ENCODE measurements around the gene AFF3. TPM values are rescaled to one million over a fixed set of nuclear protein-coding genes. Genes with fewer than 3 reads are reported as not detected.

AFF3 gene
- total RNA-seq, 1 donor from 2014 or later, result 7.3 TPM

DNA sequence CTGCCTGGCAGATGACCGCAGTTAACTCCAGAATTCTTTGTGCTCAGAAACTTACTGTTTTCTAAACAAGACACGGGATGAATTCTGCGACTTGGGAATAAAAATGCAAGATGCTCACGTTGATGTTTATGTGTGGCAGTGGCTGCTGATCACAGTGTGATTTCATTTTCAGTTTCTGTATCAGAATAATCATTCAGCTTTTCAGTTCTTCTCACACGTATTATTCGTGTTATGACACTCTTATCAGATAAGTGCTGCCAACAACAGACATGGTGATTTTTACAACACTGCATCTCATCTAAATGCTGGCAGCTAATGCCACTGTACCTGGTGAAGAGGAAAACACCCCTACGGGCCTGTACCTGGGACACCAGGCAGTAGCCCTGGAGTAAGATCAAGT lies 379.7 kb downstream of the AFF3 start:
- Mint-ChIP-seq H3K36me3 (ENCODE audit: insufficient read depth) (no peaks in the 10 kb centered on the region), H3K4me1 (ENCODE audit: low read depth) (peaks cover 8% of the 10 kb centered on the region), H3K4me3 (ENCODE audit: low read depth) (no peak overlapping the region), H3K27ac (no peak overlapping the region), H3K27me3 (peaks cover 3% of the 10 kb centered on the region), H3K9me3 (ENCODE audit: low read depth) (peaks cover 2% of the 10 kb centered on the region)
- DNase-seq (ENCODE audit: low spot score, unreplicated experiment), result no peak
- TF ChIP-seq, protein P1, sequence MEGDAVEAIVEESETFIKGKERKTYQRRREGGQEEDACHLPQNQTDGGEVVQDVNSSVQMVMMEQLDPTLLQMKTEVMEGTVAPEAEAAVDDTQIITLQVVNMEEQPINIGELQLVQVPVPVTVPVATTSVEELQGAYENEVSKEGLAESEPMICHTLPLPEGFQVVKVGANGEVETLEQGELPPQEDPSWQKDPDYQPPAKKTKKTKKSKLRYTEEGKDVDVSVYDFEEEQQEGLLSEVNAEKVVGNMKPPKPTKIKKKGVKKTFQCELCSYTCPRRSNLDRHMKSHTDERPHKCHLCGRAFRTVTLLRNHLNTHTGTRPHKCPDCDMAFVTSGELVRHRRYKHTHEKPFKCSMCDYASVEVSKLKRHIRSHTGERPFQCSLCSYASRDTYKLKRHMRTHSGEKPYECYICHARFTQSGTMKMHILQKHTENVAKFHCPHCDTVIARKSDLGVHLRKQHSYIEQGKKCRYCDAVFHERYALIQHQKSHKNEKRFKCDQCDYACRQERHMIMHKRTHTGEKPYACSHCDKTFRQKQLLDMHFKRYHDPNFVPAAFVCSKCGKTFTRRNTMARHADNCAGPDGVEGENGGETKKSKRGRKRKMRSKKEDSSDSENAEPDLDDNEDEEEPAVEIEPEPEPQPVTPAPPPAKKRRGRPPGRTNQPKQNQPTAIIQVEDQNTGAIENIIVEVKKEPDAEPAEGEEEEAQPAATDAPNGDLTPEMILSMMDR (IDR thresholded peaks at IDR 0.05; ENCODE audit: unreplicated experiment), result no peak

DNA sequence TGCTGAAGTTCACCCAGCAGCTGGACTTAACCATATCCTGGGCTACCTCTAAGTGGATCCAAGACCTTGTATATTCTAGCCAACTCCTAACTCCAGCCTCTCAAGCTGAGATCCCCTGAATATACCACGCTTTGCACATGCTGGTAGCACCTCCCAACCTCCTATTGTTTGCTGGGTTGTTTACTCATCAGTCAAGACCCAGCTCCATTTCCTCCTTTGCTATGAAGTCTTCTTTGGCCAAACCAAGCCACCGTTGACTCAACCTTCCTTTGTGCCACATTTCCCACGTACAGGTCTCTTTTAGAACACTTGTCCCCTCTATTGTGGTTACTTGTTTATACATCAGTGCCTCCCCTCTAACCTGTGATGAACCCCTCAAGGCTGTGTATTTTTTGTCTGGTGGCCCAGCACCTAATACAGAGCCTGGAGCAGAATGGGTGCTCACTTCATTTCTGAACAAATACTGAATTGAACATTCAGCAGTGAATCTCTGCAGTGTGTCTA lies 384.7 kb downstream of the AFF3 start:
- Mint-ChIP-seq H3K27me3 (peaks cover 3% of the 10 kb centered on the region), H3K4me3 (ENCODE audit: low read depth) (no peak overlapping the region), H3K36me3 (ENCODE audit: insufficient read depth) (no peaks in the 10 kb centered on the region), H3K27ac (no peak overlapping the region), H3K4me1 (ENCODE audit: low read depth) (peaks cover 2% of the 10 kb centered on the region), H3K9me3 (ENCODE audit: low read depth) (no peaks in the 10 kb centered on the region)
- DNase-seq (ENCODE audit: low spot score, unreplicated experiment), result no peak
- TF ChIP-seq, protein P1 (IDR thresholded peaks at IDR 0.05; ENCODE audit: unreplicated experiment), result no peak

DNA sequence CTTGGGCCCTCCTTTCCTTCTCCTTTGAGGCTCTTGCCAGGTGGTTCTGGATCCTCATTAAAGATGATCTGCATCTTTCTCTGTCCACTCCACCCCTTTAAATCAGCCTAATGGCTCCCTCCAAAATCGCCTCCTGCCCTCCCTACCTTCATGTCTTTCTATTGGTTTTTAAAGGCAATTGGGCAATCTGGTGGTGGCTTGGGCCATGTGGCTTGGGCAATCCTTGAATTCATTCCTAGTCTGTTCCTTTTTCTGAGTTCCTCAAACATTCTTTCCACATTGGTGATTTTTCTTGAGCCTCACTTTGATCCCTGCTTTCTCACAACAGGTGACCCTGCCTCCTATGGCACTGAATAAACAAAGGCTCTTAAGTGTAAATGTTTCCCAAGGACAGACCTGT lies 386.3 kb downstream of the AFF3 start:
- TF ChIP-seq, protein P1 (IDR thresholded peaks at IDR 0.05; ENCODE audit: unreplicated experiment), result no peak
- Mint-ChIP-seq H3K4me1 (ENCODE audit: low read depth) (peaks cover 2% of the 10 kb centered on the region), H3K9me3 (ENCODE audit: low read depth) (no peaks in the 10 kb centered on the region), H3K4me3 (ENCODE audit: low read depth) (no peak overlapping the region), H3K27ac (no peak overlapping the region), H3K27me3 (no peaks in the 10 kb centered on the region), H3K36me3 (ENCODE audit: insufficient read depth) (no peaks in the 10 kb centered on the region)
- no peak for DNase-seq (ENCODE audit: low spot score, unreplicated experiment)

DNA sequence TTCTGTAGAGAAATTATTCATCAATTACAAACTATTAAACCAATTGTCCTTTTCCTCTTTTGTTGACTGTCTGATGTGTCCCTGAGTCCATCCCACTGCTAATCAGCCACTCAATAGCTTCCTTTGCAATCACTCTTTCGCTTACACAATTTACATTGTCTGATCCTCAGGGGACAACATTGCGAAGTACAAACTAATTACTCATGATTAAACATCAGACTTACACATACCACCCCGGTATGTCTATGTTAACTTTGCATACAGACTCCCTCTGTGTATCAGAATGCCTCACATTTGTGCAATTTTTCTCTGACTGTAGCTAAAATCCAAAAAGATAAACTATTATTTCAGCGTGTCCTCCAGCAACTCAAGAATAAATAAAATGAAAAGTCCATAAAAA lies 388.2 kb downstream of the AFF3 start:
- no peak overlapping the region for H3K4me3 Mint-ChIP-seq (ENCODE audit: low read depth)
- H3K4me1 Mint-ChIP-seq (ENCODE audit: low read depth), result peaks cover 2% of the 10 kb centered on the region
- H3K36me3 Mint-ChIP-seq (ENCODE audit: insufficient read depth), result no peaks in the 10 kb centered on the region
- TF ChIP-seq, protein P1 (IDR thresholded peaks at IDR 0.05; ENCODE audit: unreplicated experiment), result no peak
- no peaks in the 10 kb centered on the region for H3K27me3 Mint-ChIP-seq
- H3K9me3 Mint-ChIP-seq (ENCODE audit: low read depth), result no peaks in the 10 kb centered on the region
- H3K27ac Mint-ChIP-seq, result no peak overlapping the region
- DNase-seq (ENCODE audit: low spot score, unreplicated experiment), result no peak

DNA sequence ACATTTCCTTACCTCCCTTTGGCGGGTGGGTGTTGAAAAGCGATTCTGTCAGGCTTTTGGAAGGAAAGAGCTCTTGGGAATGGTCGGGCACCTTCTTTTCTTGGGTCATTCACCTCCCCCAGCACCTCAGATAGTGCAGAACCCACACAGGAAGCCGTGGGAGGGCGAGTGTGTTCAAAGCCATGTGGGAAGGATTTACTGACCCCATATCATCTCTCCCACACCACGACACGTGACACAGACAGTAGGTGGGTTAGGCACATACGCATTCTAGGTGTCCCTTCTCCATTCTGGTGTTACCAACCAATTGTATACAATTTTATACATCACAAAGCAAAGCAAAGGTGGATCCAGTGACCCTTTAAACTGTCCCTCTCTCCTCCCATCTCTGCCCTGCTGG lies 388.9 kb downstream of the AFF3 start:
- Mint-ChIP-seq H3K36me3 (ENCODE audit: insufficient read depth) (no peaks in the 10 kb centered on the region), H3K9me3 (ENCODE audit: low read depth) (no peaks in the 10 kb centered on the region)
- DNase-seq (ENCODE audit: low spot score, unreplicated experiment), result no peak

More for the DNA sequence above, 388.9 kb downstream of the AFF3 start:
- Mint-ChIP-seq H3K27me3 (no peaks in the 10 kb centered on the region), H3K4me1 (ENCODE audit: low read depth) (peaks cover 2% of the 10 kb centered on the region), H3K27ac (no peak overlapping the region), H3K4me3 (ENCODE audit: low read depth) (no peak overlapping the region)
- TF ChIP-seq, protein P1 (IDR thresholded peaks at IDR 0.05; ENCODE audit: unreplicated experiment), result no peak

Measured in progenitor cell of endocrine pancreas (in vitro differentiated cells).